ENCODE results near the gene SPACA9.

The SPACA9 gene

GRCh38 chr9:132905726-132906125, 27.0 kb downstream of the SPACA9 start:
- TF ChIP-seq CTCF (IDR thresholded peaks at IDR 0.05), result no peak
- Histone ChIP-seq H3K27me3 (no peaks in the 10 kb centered on the region), H3K4me1 (ENCODE audit: control insufficient read depth in 1 of 2, insufficient read depth in 1 of 2, low read depth in 1 of 2, low read length in 1 of 2) (no peaks in the 10 kb centered on the region), H3K27ac (no peak overlapping the region), H3K36me3 (peaks cover 75% of the 10 kb centered on the region), H3K9me3 (no peaks in the 10 kb centered on the region), H3K4me3 (ENCODE audit: low read depth in 1 of 2, low read length in 1 of 2) (no peak overlapping the region)

GRCh38 chr9:132908635-132909034, 29.9 kb downstream of the SPACA9 start:
- Histone ChIP-seq H3K27ac (no peak overlapping the region), H3K27me3 (no peaks in the 10 kb centered on the region), H3K4me1 (ENCODE audit: control insufficient read depth in 1 of 2, insufficient read depth in 1 of 2, low read depth in 1 of 2, low read length in 1 of 2) (no peaks in the 10 kb centered on the region), H3K36me3 (peaks cover 69% of the 10 kb centered on the region), H3K4me3 (ENCODE audit: low read depth in 1 of 2, low read length in 1 of 2) (no peak overlapping the region), H3K9me3 (no peaks in the 10 kb centered on the region)
- no peak for TF ChIP-seq CTCF (IDR thresholded peaks at IDR 0.05)

- no peaks in the 10 kb centered on the region for H3K4me1 ChIP-seq (ENCODE audit: control insufficient read depth in 1 of 2, insufficient read depth in 1 of 2, low read depth in 1 of 2, low read length in 1 of 2)
- no peak for TF ChIP-seq CTCF (IDR thresholded peaks at IDR 0.05)
- H3K27ac ChIP-seq, result no peak overlapping the region
- no peaks in the 10 kb centered on the region for H3K9me3 ChIP-seq
- peaks cover 67% of the 10 kb centered on the region for H3K36me3 ChIP-seq
- no peak overlapping the region for H3K4me3 ChIP-seq (ENCODE audit: low read depth in 1 of 2, low read length in 1 of 2)
- H3K27me3 ChIP-seq, result no peaks in the 10 kb centered on the region
These were observed 30.6 kb downstream of the SPACA9 start for GRCh38 chr9:132909311-132909710.

GRCh38 chr9:132910376-132910775, 31.7 kb downstream of the SPACA9 start:
- Histone ChIP-seq H3K36me3 (peaks cover 67% of the 10 kb centered on the region), H3K4me3 (ENCODE audit: low read depth in 1 of 2, low read length in 1 of 2) (no peak overlapping the region), H3K9me3 (no peaks in the 10 kb centered on the region), H3K27ac (no peak overlapping the region), H3K4me1 (ENCODE audit: control insufficient read depth in 1 of 2, insufficient read depth in 1 of 2, low read depth in 1 of 2, low read length in 1 of 2) (no peaks in the 10 kb centered on the region), H3K27me3 (no peaks in the 10 kb centered on the region)
- TF ChIP-seq CTCF (IDR thresholded peaks at IDR 0.05), result no peak

- no peaks in the 10 kb centered on the region for H3K27me3 ChIP-seq
- H3K4me1 ChIP-seq (ENCODE audit: control insufficient read depth in 1 of 2, insufficient read depth in 1 of 2, low read depth in 1 of 2, low read length in 1 of 2), result no peaks in the 10 kb centered on the region
- no peak overlapping the region for H3K4me3 ChIP-seq (ENCODE audit: low read depth in 1 of 2, low read length in 1 of 2)
- H3K27ac ChIP-seq, result no peak overlapping the region
- no peaks in the 10 kb centered on the region for H3K9me3 ChIP-seq
- TF ChIP-seq CTCF (IDR thresholded peaks at IDR 0.05), result no peak
- H3K36me3 ChIP-seq, result peaks cover 69% of the 10 kb centered on the region
These were observed 33.4 kb downstream of the SPACA9 start for GRCh38 chr9:132912131-132912530.

- no peak for TF ChIP-seq CTCF (IDR thresholded peaks at IDR 0.05)
- Histone ChIP-seq H3K4me3 (ENCODE audit: low read depth in 1 of 2, low read length in 1 of 2) (no peak overlapping the region), H3K4me1 (ENCODE audit: control insufficient read depth in 1 of 2, insufficient read depth in 1 of 2, low read depth in 1 of 2, low read length in 1 of 2) (no peaks in the 10 kb centered on the region), H3K9me3 (no peaks in the 10 kb centered on the region), H3K27ac (no peak overlapping the region), H3K36me3 (peaks cover 64% of the 10 kb centered on the region), H3K27me3 (no peaks in the 10 kb centered on the region)
These were observed 36.2 kb downstream of the SPACA9 start for GRCh38 chr9:132914924-132915323.
